ENCODE results near the gene GFRA4. TPM values are rescaled to one million over a fixed set of nuclear protein-coding genes. Genes with fewer than 3 reads are reported as not detected.

GFRA4 gene
- total RNA-seq, 2 experiments from 2014 or later = not detected

DNA sequence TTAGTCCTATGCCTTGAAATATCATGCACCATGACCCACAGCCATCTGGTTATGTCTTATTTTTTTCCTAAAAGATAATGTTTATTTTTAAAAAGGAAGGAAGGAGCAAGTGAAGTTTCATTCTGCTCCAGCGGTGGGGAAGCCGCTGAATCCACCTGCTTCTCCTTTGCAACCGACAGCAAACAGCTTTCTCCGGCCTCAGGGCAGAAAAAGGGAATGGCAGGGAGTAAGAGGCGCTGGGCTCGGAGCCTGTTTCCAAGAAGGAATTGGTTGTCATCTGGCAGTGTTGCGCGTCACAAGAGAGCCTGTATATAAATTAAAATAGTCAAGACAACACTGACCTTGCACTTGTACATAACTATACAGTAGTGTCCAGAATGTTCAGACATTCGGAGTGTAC, 14.2 kb downstream of the GFRA4 start:
- ATAC-seq (ENCODE audit: low read depth) (no peak), DNase-seq (no peak)
- POLR2A ChIA-PET = no interaction called here
- H3K27me3 Mint-ChIP-seq = no peaks in the 10 kb centered on the region
- no peak overlapping the region for H3K4me3 Mint-ChIP-seq
- H3K27ac Mint-ChIP-seq = no peak overlapping the region
- peaks cover 11% of the 10 kb centered on the region for H3K4me1 Mint-ChIP-seq
- H3K9me3 Mint-ChIP-seq = no peaks in the 10 kb centered on the region
- peaks cover 3% of the 10 kb centered on the region for H3K36me3 Mint-ChIP-seq

DNA sequence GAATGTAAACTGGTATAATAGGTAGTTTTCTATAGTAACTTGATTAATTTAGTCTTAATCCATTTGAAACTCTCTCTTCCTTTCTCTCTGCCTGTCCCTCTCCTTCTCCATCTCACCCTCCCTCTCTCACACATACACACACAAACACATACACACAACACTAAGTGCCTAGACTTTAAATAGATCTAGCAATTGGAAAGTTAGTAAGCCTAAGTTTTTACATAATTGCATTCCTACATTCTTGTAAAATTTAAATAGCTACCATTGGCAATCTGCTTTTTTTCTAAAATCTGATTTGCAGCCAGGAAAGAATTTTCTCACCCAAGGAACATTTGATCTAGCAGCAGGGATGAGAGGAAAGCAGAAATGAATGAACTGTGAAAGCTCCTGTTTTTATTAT, 15.7 kb downstream of the GFRA4 start:
- POLR2A ChIA-PET = interaction anchor here (0.6 kb wide), 1 partner anchor 958 kb away, joined by 3 read pairs; no protein-coding TSS in a partner anchor
- Mint-ChIP-seq H3K9me3 (no peaks in the 10 kb centered on the region), H3K4me1 (peaks cover 3% of the 10 kb centered on the region), H3K27me3 (no peaks in the 10 kb centered on the region), H3K36me3 (peaks cover 3% of the 10 kb centered on the region), H3K27ac (no peak overlapping the region), H3K4me3 (no peak overlapping the region)
- DNase-seq (no peak), ATAC-seq (ENCODE audit: low read depth) (no peak)

DNA sequence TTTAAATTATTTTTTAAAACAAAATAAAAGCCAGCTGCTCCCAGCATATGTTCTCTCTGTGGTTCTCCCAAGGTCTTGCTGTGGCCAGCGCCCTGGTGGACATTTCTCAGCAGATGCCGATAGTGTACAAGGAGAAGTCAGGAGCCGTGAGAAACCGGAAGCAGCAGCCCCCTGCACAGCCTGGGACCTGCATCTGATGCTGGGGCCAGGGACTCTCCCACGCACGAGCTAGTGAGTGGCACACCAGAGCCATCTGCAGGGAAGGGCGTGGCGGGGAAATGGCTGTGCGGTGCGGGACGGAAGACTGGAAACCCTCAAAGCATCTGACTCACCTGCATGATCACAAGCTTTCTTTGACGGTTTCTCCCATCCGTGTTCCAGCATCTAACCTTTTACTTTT, 16.5 kb downstream of the GFRA4 start:
- no peak for DNase-seq
- Mint-ChIP-seq H3K4me1 (no peaks in the 10 kb centered on the region), H3K27me3 (no peaks in the 10 kb centered on the region), H3K4me3 (no peak overlapping the region), H3K36me3 (peaks cover 9% of the 10 kb centered on the region), H3K27ac (no peak overlapping the region), H3K9me3 (no peaks in the 10 kb centered on the region)
- no peak for ATAC-seq (ENCODE audit: low read depth)
- POLR2A ChIA-PET = interaction anchor here (0.6 kb wide), 1 partner anchor 958 kb away, joined by 3 read pairs; no protein-coding TSS in a partner anchor

DNA sequence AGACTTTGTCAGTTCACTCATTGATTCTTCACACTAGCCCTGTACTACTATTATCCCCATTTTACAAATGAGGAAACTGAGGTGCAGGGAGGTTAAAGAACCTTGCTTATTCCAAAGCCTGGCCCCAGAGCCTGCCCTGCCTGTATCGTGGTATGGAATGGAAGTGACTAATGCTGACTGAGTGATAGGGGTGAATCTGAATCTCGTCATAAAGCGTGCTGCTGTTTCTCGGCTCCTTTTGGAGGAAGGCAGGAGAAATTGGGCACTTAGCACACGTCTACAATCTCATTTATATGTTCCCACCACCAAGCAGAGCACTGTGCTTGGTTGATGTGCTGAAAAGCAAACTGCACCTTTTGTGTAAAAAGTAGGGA, 17.1 kb downstream of the GFRA4 start:
- Mint-ChIP-seq H3K36me3 (peaks cover 9% of the 10 kb centered on the region), H3K4me1 (no peaks in the 10 kb centered on the region), H3K27me3 (no peaks in the 10 kb centered on the region), H3K9me3 (no peaks in the 10 kb centered on the region), H3K27ac (no peak overlapping the region), H3K4me3 (no peak overlapping the region)
- DNase-seq (no peak), ATAC-seq (ENCODE audit: low read depth) (no peak)
- POLR2A ChIA-PET = no interaction called here

GRCh38 chr20:3645309-3646066, 17.7 kb downstream of the GFRA4 start:
- peaks cover 15% of the 10 kb centered on the region for H3K36me3 Mint-ChIP-seq
- ATAC-seq (ENCODE audit: low read depth) = no peak

GRCh38 chr20:3640259-3640658, 22.9 kb downstream of the GFRA4 start:
- Mint-ChIP-seq H3K9me3 (peaks cover 2% of the 10 kb centered on the region), H3K4me1 (no peaks in the 10 kb centered on the region), H3K36me3 (peaks cover 22% of the 10 kb centered on the region), H3K27ac (no peak overlapping the region), H3K4me3 (no peak overlapping the region), H3K27me3 (no peaks in the 10 kb centered on the region)
- POLR2A ChIA-PET = no interaction called here
- ATAC-seq (ENCODE audit: low read depth) (no peak), DNase-seq (no peak)

More at GRCh38 chr20:3645309-3646066, 17.7 kb downstream of the GFRA4 start:
- POLR2A ChIA-PET = no interaction called here
- H3K27ac Mint-ChIP-seq = no peak overlapping the region
- no peaks in the 10 kb centered on the region for H3K9me3 Mint-ChIP-seq
- H3K27me3 Mint-ChIP-seq = no peaks in the 10 kb centered on the region
- DNase-seq = no peak
- no peak overlapping the region for H3K4me3 Mint-ChIP-seq
- no peaks in the 10 kb centered on the region for H3K4me1 Mint-ChIP-seq

GRCh38 chr20:3635346-3635745, 27.9 kb downstream of the GFRA4 start:
- POLR2A ChIA-PET = no interaction called here
- ATAC-seq (ENCODE audit: low read depth) (no peak), DNase-seq (no peak)
- Mint-ChIP-seq H3K27me3 (no peaks in the 10 kb centered on the region), H3K27ac (no peak overlapping the region), H3K9me3 (peaks cover 1% of the 10 kb centered on the region), H3K4me3 (no peak overlapping the region), H3K36me3 (peaks cover 7% of the 10 kb centered on the region), H3K4me1 (peaks cover 6% of the 10 kb centered on the region)

DNA sequence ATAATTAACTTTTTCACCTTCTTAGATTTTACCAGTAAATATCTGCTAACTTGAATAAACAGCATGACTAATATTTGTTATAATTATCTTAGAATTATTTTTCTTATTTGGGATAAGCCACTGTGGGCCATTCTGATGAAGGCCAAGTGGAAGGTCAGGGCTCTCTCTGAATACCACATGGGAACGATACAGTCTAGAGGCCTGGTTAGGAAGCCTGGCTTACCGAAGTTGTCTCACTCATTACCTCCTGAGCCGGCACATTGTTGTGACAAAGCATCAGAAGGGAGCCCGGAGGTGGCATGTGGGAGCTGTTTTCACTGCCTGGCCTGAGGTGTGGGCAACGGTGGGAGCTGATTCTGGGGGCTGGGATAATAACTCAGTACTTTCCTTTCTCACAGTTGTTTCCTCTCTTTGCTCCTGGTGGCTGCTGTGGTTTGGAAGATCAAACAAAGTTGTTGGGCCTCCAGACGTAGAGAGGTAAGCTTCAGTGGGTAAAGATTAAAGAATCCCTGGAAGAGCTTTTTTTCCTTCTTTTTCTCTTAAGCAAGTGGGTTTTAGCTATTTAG, 29.2 kb downstream of the GFRA4 start:
- no peak for ATAC-seq (ENCODE audit: low read depth)
- no peaks in the 10 kb centered on the region for H3K9me3 Mint-ChIP-seq
- H3K4me3 Mint-ChIP-seq = no peak overlapping the region
- POLR2A ChIA-PET = interaction anchor here (0.6 kb wide), 1 partner anchor 245 kb away, joined by 6 read pairs; no protein-coding TSS in a partner anchor
- no peak overlapping the region for H3K27ac Mint-ChIP-seq
- peaks cover 1% of the 10 kb centered on the region for H3K36me3 Mint-ChIP-seq
- peaks cover 6% of the 10 kb centered on the region for H3K4me1 Mint-ChIP-seq
- H3K27me3 Mint-ChIP-seq = no peaks in the 10 kb centered on the region
- DNase-seq = no peak

- H3K4me1 Mint-ChIP-seq = peaks cover 6% of the 10 kb centered on the region
- POLR2A ChIA-PET = no interaction called here
- peaks cover 1% of the 10 kb centered on the region for H3K36me3 Mint-ChIP-seq
- H3K4me3 Mint-ChIP-seq = no peak overlapping the region
- no peak overlapping the region for H3K27ac Mint-ChIP-seq
- no peak for DNase-seq
- no peaks in the 10 kb centered on the region for H3K9me3 Mint-ChIP-seq
- ATAC-seq (ENCODE audit: low read depth) = no peak
- H3K27me3 Mint-ChIP-seq = no peaks in the 10 kb centered on the region
Observed at GRCh38 chr20:3632311-3633004, 30.7 kb downstream of the GFRA4 start.

- no peak overlapping the region for H3K27ac Mint-ChIP-seq
- no peaks in the 10 kb centered on the region for H3K9me3 Mint-ChIP-seq
- DNase-seq (no peak), ATAC-seq (ENCODE audit: low read depth) (no peak)
- no peaks in the 10 kb centered on the region for H3K27me3 Mint-ChIP-seq
- POLR2A ChIA-PET = interaction anchor here (0.6 kb wide), 1 partner anchor 241 kb away, joined by 4 read pairs; no protein-coding TSS in a partner anchor
- H3K4me3 Mint-ChIP-seq = no peak overlapping the region
- H3K4me1 Mint-ChIP-seq = peaks cover 6% of the 10 kb centered on the region
- H3K36me3 Mint-ChIP-seq = peaks cover 1% of the 10 kb centered on the region
Observed at GRCh38 chr20:3631534-3631933, 31.7 kb downstream of the GFRA4 start.

DNA sequence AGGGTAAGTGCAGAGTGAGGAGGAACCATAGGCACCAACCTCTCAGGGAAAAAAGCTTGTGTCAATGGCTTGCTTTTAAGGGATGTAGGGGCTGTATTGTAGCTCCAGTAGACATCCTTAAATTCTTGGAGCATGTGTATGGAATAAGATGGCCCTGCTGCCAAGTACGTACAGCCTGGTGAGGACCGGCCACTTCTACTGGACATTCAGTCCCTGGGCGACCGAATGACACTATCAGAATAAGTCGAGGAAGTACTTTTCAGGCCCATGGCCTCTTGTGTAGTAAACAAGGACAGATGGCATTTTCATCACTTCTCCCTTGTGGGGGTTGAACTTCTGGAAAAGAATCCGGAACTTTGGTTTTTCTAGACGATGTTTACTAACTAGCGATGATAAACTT, 32.8 kb downstream of the GFRA4 start:
- Mint-ChIP-seq H3K27ac (no peak overlapping the region), H3K27me3 (no peaks in the 10 kb centered on the region)

DNA sequence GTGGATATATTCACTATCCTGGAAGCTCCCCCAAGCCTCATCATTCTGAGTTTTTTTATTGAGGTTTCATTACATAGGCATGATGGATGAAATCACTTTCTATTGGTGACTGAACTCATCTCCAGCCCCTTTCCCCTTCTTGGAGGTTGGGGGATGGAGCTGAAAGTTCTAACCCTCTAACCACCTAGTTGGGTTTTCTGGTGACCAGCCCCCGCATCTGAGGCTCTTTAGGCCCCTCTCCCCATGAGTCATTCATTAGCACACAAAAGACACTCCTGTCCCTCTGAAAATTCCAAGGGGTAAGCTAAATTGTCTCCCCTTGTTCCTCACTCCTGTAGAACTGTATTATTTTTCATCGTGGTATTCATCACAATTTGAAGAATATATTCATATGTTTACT, 33.3 kb downstream of the GFRA4 start:
- peaks cover 1% of the 10 kb centered on the region for H3K36me3 Mint-ChIP-seq
- no peaks in the 10 kb centered on the region for H3K9me3 Mint-ChIP-seq
- H3K27ac Mint-ChIP-seq = no peak overlapping the region
- POLR2A ChIA-PET = no interaction called here
- H3K4me1 Mint-ChIP-seq = peaks cover 6% of the 10 kb centered on the region
- no peaks in the 10 kb centered on the region for H3K27me3 Mint-ChIP-seq
- DNase-seq = no peak
- H3K4me3 Mint-ChIP-seq = no peak overlapping the region
- ATAC-seq (ENCODE audit: low read depth) = no peak

More for the DNA sequence above, 32.8 kb downstream of the GFRA4 start:
- H3K36me3 Mint-ChIP-seq = peaks cover 1% of the 10 kb centered on the region
- no peak overlapping the region for H3K4me3 Mint-ChIP-seq
- ATAC-seq (ENCODE audit: low read depth) = no peak
- POLR2A ChIA-PET = no interaction called here
- no peaks in the 10 kb centered on the region for H3K9me3 Mint-ChIP-seq
- no peak for DNase-seq
- H3K4me1 Mint-ChIP-seq = peaks cover 6% of the 10 kb centered on the region

- POLR2A ChIA-PET = no interaction called here
- H3K9me3 Mint-ChIP-seq = no peaks in the 10 kb centered on the region
- no peak overlapping the region for H3K4me3 Mint-ChIP-seq
- H3K27ac Mint-ChIP-seq = no peak overlapping the region
- ATAC-seq (ENCODE audit: low read depth) (no peak), DNase-seq (no peak)
- H3K36me3 Mint-ChIP-seq = no peaks in the 10 kb centered on the region
- no peaks in the 10 kb centered on the region for H3K4me1 Mint-ChIP-seq
- no peaks in the 10 kb centered on the region for H3K27me3 Mint-ChIP-seq
Observed at GRCh38 chr20:3628502-3629314, 34.5 kb downstream of the GFRA4 start.

All from activated naive CD8-positive, alpha-beta T cell treated with anti-CD3 and anti-CD28 coated beads, Interleukin-2, amount 10 ng/mL, durations not matched to agents 7 days and 5 days (primary cell).